Body of pancreas (tissue), 4 donors: ENCODE measurements around the gene ADD1.

ENCODE experiments used
- CTCF ChIP-seq, 7 experiments: fragments of 450-650 bp in 4 of 7; fragments of 200-600 bp in 3 of 7; sonication (generic) in 3 of 7; IDR thresholded peaks; one replicate each; pipeline ENCODE4 v1.5.1; 2016 to 2019; ENCODE audit warnings: antibody characterized with exemption in 7 of 7
- POLR2A ChIP-seq, 3 donors: fragments of 450-650 bp; IDR thresholded peaks; one replicate each; pipeline ENCODE4 v1.6.1; 2016; ENCODE audit warnings: antibody characterized with exemption in 3 of 3, mild to moderate bottlenecking in 2 of 3

DNA sequence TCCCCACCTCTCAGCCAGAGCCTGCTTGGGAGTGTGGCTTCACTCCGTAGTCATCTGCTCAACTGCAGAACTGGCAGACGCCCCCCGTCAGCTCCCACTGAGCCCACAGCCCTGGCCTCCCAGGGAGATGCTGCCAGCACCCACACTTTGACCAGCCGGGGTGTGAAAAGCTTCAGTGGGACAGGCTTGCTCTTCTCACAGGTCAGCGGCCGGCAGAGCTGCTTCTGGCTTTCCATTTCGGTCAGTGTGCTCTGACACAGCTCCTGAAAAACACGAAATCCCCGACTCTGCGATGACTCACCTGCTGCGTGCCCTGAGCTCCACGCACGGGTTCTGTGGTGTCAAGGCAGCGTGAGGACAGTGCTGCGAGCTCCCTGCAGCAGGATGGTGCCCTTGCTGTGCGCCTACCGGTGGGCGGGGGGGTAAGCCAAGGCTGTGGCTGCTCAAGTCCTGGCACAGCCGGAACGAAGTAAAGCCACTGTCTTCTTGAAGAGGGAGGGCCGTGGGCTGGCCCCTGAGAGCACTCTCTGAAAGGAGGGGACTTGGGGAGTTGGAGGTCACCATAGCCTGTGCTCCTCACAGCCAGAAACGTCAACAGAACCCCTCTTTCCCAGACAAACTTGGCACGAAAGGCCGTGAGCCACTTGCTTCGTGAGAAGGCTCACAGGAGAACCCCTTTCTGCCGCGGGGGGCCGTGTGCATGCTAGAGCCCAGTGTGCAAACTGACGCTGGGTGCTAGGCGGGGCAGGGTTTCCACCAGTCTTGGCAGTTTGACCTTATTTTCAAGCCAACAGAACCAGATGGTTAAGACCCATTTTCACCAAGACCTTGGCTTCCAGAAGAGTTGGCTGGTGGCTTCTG is 96.0 kb downstream of the ADD1 start:
- TF ChIP-seq CTCF (IDR thresholded peaks at IDR 0.05) (no peak), POLR2A (IDR thresholded peaks at IDR 0.05) (no peak)
